ACHN (cell line): ENCODE data around the gene MITF.
A peak's percentile ranks its signal among the peaks of the same experiment; 100 is the strongest.

Experiments
- DNase-seq: peaks from one replicate; pipeline ENCODE4 v3.0.0-alpha.2; 2015
- in situ Hi-C: cut with HindIII; loops from 2 replicates; pipeline ENCODE4 v1.10.0; 2017; ENCODE audit warnings: low sequenced_read_pairs, low pct_ligation_motif_present, low pct_unique_long_range_greater_than_20kb

The MITF gene

DNA sequence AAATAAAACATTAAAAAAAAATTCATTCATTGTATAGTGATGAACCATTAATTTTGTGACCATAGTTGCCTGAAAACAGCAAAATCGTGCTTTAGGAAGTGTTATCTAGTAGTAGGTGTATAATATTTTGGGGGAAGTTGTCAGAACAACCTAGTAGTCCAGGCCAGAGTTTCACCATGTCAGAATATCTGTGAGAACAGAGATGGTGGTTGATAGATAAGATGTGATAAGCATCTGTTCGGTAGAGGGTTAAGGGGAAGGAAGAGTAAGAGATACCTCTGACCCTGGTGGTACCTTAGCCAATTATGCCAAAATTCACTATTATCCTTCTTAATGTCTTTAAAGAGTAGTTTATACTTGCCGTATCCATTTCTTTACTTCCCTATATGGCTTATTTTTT, 113.8 kb downstream of the MITF start:
- in situ Hi-C loops, result no loop called here

DNA sequence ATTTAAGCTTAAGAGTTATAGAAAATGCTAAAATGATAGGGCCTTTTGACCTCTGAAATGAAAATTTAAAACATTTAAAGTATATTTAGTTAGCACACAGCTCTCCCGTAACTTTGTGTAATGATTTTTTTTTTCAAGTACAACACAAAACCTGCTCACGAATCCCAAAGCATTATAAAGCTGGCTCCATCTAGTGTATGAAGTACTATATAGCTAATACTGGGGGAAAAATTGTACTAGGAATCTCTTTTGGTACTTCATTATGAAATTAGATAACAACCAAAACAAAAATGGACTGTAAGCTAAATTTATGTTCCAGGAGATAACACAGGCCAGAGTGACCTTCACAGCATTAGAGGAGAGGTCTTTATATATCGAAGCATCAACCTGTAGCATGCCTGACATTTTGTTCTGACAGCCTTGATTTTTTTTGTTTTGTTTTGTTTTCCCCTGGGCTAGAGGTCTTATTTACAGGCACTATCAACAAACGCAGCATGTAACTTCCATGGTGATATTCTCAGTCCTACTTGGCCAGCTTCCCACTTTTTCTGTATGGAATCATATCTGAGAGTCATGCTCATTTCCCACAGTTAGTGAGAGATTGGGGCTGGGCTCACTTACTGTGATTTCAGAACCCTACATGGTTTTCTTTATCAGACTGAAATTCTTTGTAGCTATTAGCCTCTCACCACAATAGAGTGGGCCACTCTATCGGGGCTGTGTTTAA, 116.3 kb downstream of the MITF start:
- in situ Hi-C loops, result no loop called here
- peak; percentile 63 for DNase-seq

More for the DNA sequence above, 113.8 kb downstream of the MITF start:
- DNase-seq, result no peak

DNA sequence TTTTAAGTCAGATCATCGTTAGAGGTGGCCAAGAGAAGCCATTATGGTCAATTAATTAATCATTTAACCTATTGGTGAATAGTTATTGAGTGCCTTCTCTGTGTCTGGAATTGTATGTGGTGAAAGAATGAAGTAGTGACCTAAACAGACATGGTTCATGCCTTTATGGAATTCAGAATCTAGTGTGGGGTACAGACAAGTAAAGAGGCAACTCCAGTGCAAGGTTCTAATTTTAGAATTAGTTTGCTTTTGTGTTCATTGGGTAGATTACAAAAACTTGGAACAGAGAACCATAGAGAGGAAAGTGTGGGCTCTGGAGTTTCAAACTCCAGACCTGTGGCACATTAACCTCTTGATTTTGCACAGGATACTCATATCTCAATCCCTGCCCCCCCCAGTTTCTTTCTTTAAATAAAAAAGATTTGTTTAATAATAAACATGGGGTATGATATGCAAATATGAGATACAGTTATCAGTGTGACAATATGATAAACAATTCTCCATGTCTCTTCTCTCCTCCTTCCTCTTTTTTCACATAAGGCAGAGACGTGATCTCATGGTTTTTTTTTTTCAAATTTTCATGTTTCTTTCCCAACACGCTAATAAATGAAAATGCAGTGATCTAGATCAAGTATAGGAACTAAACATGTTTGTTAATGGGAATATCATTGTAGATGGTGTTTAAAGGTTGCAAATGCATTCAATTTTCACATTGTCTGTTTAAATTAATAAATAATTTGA, 117.9 kb downstream of the MITF start:
- DNase-seq, result peak; percentile 27
- in situ Hi-C loops, result no loop called here

DNA sequence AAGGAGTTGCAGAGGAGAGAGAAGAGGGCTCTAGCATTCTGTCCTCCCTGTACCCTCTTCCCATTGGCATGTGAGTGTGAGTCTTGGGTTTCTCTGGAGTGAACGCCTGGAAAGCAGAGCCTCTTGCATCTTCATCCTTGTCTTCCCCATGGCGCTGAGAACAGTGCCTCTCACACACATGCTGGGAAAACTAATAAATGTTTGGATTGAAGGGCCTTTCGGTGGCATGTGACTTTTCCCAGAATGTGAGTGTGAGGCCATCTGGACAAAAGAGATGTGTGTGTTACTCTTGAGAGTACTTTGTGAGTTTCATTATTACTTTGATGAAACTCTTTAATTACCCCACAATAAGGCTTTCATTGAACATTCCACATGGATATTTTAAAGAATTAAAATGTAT, 122.3 kb downstream of the MITF start:
- in situ Hi-C loops, result no loop called here
- DNase-seq, result no peak

DNA sequence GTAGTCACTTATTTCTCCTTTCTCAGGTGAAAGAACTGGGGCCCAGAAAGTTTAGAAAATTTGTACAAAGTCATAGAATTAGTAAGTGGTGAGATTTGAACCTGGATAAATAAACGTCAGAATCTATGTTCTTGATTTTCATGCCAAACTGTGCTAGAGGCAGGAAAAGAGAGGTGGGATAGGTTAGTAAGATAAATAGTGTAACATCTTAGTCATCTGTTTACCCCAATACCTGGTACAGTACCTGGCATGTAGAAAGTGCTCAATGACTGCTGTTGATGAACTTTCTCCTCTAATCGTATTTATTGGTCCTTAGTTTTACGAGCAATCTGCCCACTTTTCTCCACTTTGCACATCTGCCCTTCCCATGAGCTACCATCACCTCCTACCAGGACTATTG, 124.9 kb downstream of the MITF start:
- DNase-seq, result no peak
- in situ Hi-C loops, result no loop called here

DNA sequence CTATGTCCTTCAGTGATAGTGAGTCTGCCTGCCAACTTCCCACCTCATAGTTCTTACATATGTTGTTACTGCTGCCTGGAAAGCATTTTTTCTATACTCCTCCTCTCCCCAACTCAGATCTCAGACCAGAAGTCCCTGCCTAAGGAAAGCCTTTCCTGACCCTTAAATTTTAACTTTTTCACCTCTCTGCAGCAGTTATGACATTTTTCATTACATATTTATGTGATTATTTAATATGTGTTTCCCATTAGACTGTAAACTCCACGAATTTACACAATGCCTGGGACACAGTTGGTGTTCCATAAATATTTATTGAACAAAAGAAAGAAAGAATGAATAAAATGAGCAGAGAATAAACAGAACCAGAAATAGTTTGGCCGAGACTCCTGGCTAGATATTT, 125.5 kb downstream of the MITF start:
- no peak for DNase-seq
- in situ Hi-C loops, result no loop called here

DNA sequence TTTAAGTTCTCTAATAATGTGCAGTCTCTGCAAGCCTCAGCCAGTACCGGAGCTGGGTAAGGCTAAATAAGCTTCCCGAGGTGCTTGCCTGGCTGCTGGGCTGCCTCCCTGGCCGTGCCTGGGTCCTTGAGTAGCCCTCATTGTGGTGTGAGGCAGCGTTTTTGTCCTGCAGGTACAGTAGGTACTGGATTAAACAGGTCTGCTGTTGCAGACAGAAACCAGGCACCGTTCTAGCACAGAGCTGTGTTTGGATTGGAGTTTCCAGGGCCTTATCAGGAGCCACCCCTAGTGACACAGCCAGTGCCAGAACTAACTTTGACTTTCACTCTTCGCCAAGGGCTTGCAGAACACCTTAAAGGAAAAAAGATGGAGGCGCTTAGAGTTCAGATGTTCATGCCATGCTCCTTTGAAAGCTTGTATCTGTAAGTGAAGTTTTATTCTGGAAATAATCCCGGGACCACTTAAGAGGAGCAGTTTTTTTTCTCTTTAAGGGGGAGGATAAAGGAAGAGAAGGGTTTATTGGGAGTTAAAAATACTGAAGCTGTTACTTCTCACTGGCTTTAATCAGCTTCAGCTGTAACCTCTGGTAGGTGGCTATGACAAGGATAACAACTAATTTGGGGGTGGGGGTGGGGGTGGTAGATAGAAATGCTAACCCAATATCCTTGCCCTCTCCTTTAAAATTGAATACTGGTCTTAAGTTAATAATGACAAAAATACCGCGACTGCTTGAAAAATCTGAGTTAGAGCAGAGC, 126.8 kb downstream of the MITF start:
- in situ Hi-C loops, result no loop called here
- peak; percentile 63 for DNase-seq

DNA sequence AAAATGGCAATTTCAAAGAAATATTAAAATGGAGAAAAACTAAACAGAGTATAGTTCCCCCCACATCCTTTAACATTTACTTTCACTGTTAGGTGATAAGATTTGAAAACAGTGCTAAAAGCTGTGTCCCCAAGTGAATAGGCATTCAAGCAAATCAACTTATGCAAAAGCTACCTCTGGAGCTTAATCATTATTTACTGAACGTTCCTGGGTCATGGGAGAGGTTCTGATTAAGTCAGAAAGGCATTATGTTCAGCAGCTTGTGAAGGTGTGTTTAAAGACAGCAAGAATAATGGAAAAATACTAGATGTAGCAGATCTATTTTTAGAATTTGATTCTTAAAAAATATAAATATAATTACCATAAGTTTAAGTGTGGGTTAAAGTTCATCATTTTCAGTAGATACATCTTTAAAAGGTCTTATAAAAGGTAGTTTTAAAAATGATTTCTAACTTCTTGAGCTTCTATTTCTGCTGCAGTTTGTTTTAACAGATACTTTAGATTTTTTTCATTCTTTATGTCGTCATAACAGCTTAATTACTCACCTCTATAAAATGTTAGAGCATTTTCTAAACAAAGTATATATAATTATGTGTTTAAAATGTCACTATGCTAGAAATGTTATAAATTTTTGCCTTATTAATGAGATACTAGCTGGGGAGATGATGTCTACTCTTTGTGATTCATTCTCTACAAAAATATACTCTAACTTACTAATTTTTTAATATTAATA, 127.9 kb downstream of the MITF start:
- DNase-seq, result peak; percentile 65
- in situ Hi-C loops, result no loop called here

DNA sequence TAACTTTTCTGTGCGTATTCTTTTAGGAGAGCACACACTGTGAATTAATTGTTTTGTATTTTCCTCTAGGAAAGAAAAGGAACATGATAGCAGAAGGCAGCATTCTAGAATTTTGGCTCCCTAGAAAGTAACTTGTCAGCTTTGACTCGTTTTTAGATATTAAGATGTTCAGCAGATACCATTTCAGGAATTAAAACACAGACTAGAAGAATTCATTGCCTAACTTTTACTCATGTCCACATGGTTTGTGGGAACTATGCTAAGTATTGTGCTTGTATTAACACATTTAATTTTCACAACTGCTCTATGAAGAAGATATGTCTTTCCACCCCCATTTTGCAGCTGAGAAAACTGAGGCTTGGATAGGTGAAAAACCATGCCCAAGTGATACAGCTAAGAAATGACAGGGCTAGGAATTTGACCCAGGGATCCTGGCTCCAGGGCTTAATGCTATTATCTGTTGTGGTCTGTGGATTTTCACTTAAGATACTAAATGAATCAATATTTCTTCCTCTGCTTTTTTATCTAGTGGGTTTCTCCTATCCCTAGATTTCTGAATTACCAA, 128.8 kb downstream of the MITF start:
- in situ Hi-C loops, result no loop called here

DNA sequence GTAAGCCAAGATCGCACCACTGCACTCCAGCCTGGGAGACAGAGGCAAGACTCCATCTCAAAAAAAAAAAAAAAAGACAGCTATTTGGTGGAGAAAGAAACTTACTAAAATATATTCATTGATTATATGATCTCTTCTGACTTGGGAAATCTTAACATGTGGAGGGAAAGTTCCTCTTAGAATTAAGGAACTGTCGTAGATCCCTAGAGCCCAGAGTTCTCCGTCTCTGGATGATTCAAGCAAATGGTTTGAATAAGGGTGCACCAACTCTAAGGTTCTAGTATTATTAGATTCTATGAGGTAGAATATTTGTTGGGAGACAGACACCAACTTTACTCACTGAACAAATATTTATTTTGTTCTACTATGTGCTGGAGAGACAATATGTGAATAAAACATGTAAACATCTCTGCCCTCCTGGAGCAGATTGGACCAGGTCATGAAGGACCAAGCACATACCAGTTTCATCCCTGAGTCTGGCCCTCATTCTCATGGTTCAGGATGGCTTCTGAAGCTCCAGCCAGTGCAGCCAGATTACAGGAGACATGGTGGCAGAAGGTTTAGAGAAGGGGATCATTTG, 129.7 kb downstream of the MITF start:
- no peak for DNase-seq
- in situ Hi-C loops, result no loop called here

More for the DNA sequence above, 128.8 kb downstream of the MITF start:
- no peak for DNase-seq

DNA sequence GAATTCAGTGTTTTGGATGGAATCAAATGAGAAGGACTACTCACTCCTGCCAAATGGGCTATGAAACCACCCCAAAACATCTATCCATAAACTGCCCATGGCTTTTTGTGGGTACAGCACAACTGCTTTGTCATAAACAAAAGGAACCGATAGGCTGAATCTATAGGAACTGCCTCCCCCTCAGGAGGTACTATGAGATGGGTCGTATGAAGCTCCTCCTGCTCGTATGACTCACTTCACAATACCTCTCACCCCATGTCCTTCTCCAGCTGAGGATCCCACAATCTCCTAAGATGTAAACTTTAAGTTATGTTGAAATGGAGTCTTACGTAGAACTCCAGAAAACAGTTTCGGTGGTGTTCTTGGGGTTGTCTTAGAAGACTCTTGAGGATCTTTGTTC, 130.4 kb downstream of the MITF start:
- no peak for DNase-seq

DNA sequence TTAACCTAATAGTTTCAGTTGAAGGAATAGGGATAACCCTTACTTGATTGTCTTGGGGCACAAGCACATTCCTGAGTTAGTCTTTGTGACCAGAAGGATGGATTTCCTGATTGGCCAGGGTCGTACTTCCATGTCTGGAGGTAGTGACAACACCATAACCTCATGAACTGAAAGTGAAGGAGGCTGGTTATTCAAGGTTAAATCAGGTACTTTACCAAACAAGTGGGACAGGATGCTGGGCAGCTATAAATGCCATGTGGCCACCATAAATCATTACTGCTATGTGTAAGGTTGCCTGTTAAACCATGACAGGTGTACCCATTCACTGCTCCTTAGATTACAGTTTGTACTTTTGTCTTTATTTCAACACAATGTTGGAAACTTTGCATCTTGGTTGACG, 132.0 kb downstream of the MITF start:
- in situ Hi-C loops, result no loop called here
- no peak for DNase-seq

More for the DNA sequence above, 130.4 kb downstream of the MITF start:
- in situ Hi-C loops, result no loop called here

DNA sequence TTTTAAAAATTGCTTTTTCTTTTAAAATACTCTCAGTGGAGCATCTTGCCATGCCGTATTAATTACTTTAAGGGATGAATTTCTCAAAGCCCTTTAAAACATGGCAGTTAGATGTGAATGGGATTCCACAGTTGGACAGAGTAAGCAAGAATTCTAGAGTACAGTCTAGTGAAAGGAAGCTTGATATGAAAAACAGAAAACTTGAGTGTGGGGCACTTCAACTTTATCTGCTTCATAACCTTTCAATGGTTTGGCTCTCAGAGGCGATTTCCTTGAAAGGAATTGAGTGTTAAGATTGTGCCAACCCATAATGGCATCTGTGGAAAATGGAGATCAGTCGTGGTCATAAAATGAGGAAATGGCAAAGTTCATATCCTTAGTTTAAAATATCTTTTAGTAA, 132.6 kb downstream of the MITF start:
- in situ Hi-C loops, result no loop called here
- no peak for DNase-seq

DNA sequence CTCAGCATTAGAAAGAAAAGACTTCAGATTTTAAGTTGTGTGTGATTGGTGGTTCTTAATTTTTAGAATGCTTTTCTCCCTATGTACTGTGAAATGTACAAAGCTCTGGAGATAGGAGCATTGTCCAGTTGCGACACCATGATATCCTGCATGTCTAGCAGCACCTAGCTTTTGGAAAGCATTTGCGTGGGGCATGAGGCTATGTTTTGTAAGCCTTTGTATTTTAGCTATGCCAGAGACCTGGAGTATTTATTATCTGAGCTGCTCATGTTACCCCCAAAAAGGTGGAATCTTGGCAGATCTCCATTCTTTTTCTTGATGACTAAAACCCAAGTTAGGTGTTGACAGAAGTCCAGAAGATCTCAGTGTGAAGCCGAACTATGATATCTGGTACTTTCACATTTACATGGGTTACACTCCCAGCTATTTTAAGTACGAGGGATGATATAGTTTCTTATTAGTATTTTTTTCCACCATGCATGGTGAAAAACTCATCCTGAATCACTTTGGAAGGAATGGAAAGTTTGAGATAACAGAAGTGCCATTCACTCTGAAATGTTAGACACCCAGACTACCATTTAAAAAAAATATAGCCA, 133.6 kb downstream of the MITF start:
- in situ Hi-C loops, result no loop called here
- no peak for DNase-seq

DNA sequence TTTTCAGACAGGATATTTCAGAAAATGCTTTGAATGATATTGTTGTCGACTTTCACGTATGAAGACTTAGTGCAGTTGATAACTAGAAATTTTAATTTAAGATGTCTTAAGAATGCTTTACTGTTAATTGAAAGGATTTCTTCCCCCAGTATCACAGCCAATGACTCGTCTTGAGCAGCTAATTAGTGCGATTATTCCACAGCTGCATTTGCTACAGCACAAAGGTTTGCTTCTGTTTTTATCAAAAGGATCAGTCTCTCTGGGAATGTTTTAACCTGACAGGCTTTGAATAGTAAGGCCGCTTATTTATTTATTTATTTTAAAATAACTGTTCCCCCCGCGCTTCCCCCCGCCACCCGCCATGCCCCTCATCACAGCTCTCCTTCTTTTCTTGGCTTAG, 136.8 kb downstream of the MITF start:
- no peak for DNase-seq

DNA sequence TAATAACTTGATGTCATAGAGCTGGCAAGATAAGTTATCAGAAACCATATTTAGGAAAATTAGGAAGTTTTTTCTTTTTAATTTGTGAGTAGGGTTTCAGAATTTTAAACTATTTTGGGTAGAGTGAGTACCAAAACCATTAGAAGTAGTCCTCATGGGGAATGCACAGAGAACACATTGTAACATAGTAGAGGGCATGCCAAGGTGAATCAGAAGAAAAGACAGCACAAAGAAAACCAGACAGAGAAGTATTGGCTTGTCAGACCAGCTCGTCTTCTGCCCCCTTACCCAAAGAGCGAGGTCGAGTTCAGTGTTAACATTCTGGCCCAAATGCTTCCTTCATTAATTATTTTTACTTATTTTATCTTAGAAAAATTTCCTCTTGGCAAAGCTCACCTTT, 139.0 kb downstream of the MITF start:
- in situ Hi-C loops, result no loop called here
- no peak for DNase-seq

More for the DNA sequence above, 136.8 kb downstream of the MITF start:
- in situ Hi-C loops, result no loop called here

DNA sequence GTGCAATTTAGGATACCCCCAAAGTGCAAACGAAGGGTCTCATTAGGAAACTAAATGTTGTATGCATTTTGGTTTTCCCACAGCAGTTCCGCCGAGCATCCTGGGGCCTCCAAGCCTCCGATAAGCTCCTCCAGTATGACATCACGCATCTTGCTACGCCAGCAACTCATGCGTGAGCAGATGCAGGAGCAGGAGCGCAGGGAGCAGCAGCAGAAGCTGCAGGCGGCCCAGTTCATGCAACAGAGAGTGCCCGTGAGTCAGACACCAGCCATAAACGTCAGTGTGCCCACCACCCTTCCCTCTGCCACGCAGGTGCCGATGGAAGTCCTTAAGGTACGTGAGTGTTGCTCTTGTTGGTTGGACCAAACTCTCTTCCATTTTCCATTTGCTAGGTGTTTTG, 139.8 kb downstream of the MITF start:
- DNase-seq, result no peak

More for the DNA sequence above, 139.8 kb downstream of the MITF start:
- in situ Hi-C loops, result no loop called here
